VCaP (cell line): ENCODE measurements around the gene IL22RA1.

Experiments used
- H3K27ac ChIP-seq: fragments of 450-650 bp; 2 replicates; pipeline ENCODE4 v1.5.1; 2017
- CTCF ChIP-seq: fragments of 450-650 bp; conservative IDR thresholded peaks from 2 replicates; pipeline ENCODE4 v1.5.1; 2017; ENCODE audit warnings: mild to moderate bottlenecking, moderate library complexity

The IL22RA1 gene

GRCh38 chr1:24147816-24148215 is 4.9 kb upstream of the IL22RA1 start:
- TF ChIP-seq CTCF: no peak
- H3K27ac ChIP-seq: no peak overlapping the region

- H3K27ac ChIP-seq: no peak overlapping the region
- no peak for TF ChIP-seq CTCF
Measured at GRCh38 chr1:24147194-24147593, 4.3 kb upstream of the IL22RA1 start.

- H3K27ac ChIP-seq: no peak overlapping the region
- TF ChIP-seq CTCF: no peak
Measured at GRCh38 chr1:24141311-24141997, 1.5 kb downstream of the IL22RA1 start.

GRCh38 chr1:24140741-24141181 is 2.2 kb downstream of the IL22RA1 start:
- TF ChIP-seq CTCF: no peak
- H3K27ac ChIP-seq: no peak overlapping the region

- H3K27ac ChIP-seq: no peak overlapping the region
- TF ChIP-seq CTCF: no peak
Measured at GRCh38 chr1:24139841-24140425, 3.0 kb downstream of the IL22RA1 start.

- TF ChIP-seq CTCF: no peak
- H3K27ac ChIP-seq: no peak overlapping the region
Measured at GRCh38 chr1:24139222-24139489, 3.8 kb downstream of the IL22RA1 start.

- TF ChIP-seq CTCF: no peak
- no peak overlapping the region for H3K27ac ChIP-seq
Measured at GRCh38 chr1:24138476-24139221, 4.3 kb downstream of the IL22RA1 start.
